Neural cell (in vitro differentiated cells): ENCODE data around the gene CABYR. TPM values are rescaled to one million over a fixed set of nuclear protein-coding genes. Genes with fewer than 3 reads are reported as not detected.

Experiments used
- H2AFZ ChIP-seq: fragments of 200-600, 300-800 bp; sonication (generic), shearing (Covaris generic); 2 replicates; pipeline ENCODE4 v1.6.0; 2014; ENCODE audit warnings: low read depth, mild to moderate bottlenecking, antibody characterized with exemption, low read length, moderate library complexity
- H3F3A ChIP-seq: fragments of 200-600 bp; shearing (Covaris generic); 2 replicates; pipeline ENCODE4 v1.6.1; 2016; ENCODE audit warnings: mild to moderate bottlenecking, moderate library complexity, mixed read lengths, antibody characterized with exemption, low read length; ENCODE audit not compliant: insufficient read depth, poor library complexity, severe bottlenecking
- H3K27ac ChIP-seq: fragments of 200-600, 300-800 bp; sonication (generic), shearing (Covaris generic); 2 replicates; pipeline ENCODE4 v1.5.1; 2014; ENCODE audit warnings: mild to moderate bottlenecking, low read length, moderate library complexity
- H3K27me3 ChIP-seq: fragments of 300-800, 200-600 bp; sonication (generic), shearing (Covaris generic); 2 replicates; pipeline ENCODE4 v1.6.0; 2014; ENCODE audit warnings: mild to moderate bottlenecking, low read depth, low read length, moderate library complexity; ENCODE audit not compliant: insufficient read depth
- H3K36me3 ChIP-seq: fragments of 300-800, 200-600 bp; sonication (generic), shearing (Covaris generic); 2 replicates; pipeline ENCODE4 v1.5.1; 2014; ENCODE audit warnings: mild to moderate bottlenecking, antibody characterized with exemption, low read length, moderate library complexity; ENCODE audit not compliant: insufficient read depth
- H3K4me2 ChIP-seq: fragments of 300-800, 200-600 bp; sonication (generic), shearing (Covaris generic); 2 replicates; pipeline ENCODE4 v1.6.0; 2014; ENCODE audit warnings: mild to moderate bottlenecking, low read length
- H3K4me3 ChIP-seq: fragments of 300-800, 200-600 bp; sonication (generic), shearing (Covaris generic); 2 replicates; pipeline ENCODE4 v1.5.1; 2014; ENCODE audit warnings: mild to moderate bottlenecking, low read length, moderate library complexity
- H3K79me2 ChIP-seq: fragments of 200-600 bp; shearing (Covaris generic); replicated peaks from 2 replicates; pipeline ENCODE4 v1.6.0; 2014; ENCODE audit warnings: mild to moderate bottlenecking, low read length, moderate library complexity; ENCODE audit not compliant: insufficient read depth
- H3K9ac ChIP-seq: fragments of 300-800, 200-600 bp; sonication (generic), shearing (Covaris generic); 2 replicates; pipeline ENCODE4 v1.6.1; 2016; ENCODE audit warnings: mild to moderate bottlenecking, low read length, mixed read lengths
- H3K9me2 ChIP-seq: fragments of 200-600 bp; shearing (Covaris generic); 2 replicates; pipeline ENCODE4 v1.6.1; 2016; ENCODE audit warnings: mild to moderate bottlenecking, low read length, mixed read lengths; ENCODE audit not compliant: insufficient read depth
- H3K9me3 ChIP-seq: fragments of 200-600, 300-800 bp; sonication (generic), shearing (Covaris generic); 2 replicates; pipeline ENCODE4 v1.6.1; 2016; ENCODE audit warnings: mild to moderate bottlenecking, mixed run types, low read length, moderate library complexity, mixed read lengths
- H4K20me1 ChIP-seq: fragments of 200-600 bp; shearing (Covaris generic); 2 replicates; pipeline ENCODE4 v1.6.1; 2016; ENCODE audit warnings: mild to moderate bottlenecking, mixed run types; ENCODE audit not compliant: insufficient read depth
- EP300 ChIP-seq: fragments of 450-650 bp; conservative IDR thresholded peaks from 2 replicates; pipeline ENCODE4 v1.6.1; 2014; ENCODE audit warnings: antibody characterized with exemption, mild to moderate bottlenecking, moderate library complexity; ENCODE audit not compliant: poor library complexity, severe bottlenecking
- EZH2 ChIP-seq: fragments of 200-600, 300-800 bp; shearing (Covaris generic), sonication (generic); IDR thresholded peaks from 2 replicates; pipeline ENCODE4 v1.6.1; 2014; ENCODE audit warnings: antibody characterized with exemption, low read length, borderline replicate concordance, mild to moderate bottlenecking; ENCODE audit not compliant: insufficient read depth, poor library complexity, severe bottlenecking
- MXI1 ChIP-seq: fragments of 450-650 bp; conservative IDR thresholded peaks from 2 replicates; pipeline ENCODE4 v1.6.1; 2014; ENCODE audit warnings: antibody characterized with exemption, mild to moderate bottlenecking; ENCODE audit not compliant: poor library complexity, severe bottlenecking
- POLR2AphosphoS5 ChIP-seq: IDR thresholded peaks from 2 replicates; pipeline ENCODE4 v1.6.1; 2012
- RAD21 ChIP-seq: fragments of 450-650 bp; conservative IDR thresholded peaks from 2 replicates; pipeline ENCODE4 v1.6.1; 2014; ENCODE audit warnings: antibody characterized with exemption, mild to moderate bottlenecking, moderate library complexity
- SMC3 ChIP-seq: fragments of 450-650 bp; conservative IDR thresholded peaks from 2 replicates; pipeline ENCODE4 v1.6.1; 2014; ENCODE audit warnings: antibody characterized with exemption, mild to moderate bottlenecking, moderate library complexity; ENCODE audit not compliant: poor library complexity
- TAF1 ChIP-seq: IDR thresholded peaks from 2 replicates; pipeline ENCODE4 v1.6.1; 2012; ENCODE audit warnings: low read depth
- polyA plus RNA-seq: library from polyadenylated mRNA; depleted of rRNA; stranded (reverse); fragments of >200 nt; gene quantifications from 2 replicates; pipeline ENCODE4 v1.2.3, GENCODE V29; 2014
- TF ChIP-seq, protein P1 (sequence below): fragments of 450-650 bp; IDR thresholded peaks from 2 replicates; pipeline ENCODE4 v1.5.1; 2014; ENCODE audit warnings: antibody characterized with exemption, mild to moderate bottlenecking, moderate library complexity; ENCODE audit not compliant: poor library complexity, severe bottlenecking
- TF ChIP-seq, protein P2 (sequence below): IDR thresholded peaks from 2 replicates; pipeline ENCODE4 v1.6.1; 2012; ENCODE audit warnings: borderline replicate concordance

Gene CABYR
- polyA plus RNA-seq, 1 donor from 2014 or later, result 6.9 TPM

- H3K9me2 ChIP-seq, result no peaks in the 10 kb centered on the region
- no peak overlapping the region for H3K27ac ChIP-seq
- H3K27me3 ChIP-seq, result no peaks in the 10 kb centered on the region
- no peak overlapping the region for H3K9ac ChIP-seq
- no peaks in the 10 kb centered on the region for H3F3A ChIP-seq
- peaks cover 8% of the 10 kb centered on the region for H3K36me3 ChIP-seq
- no peaks in the 10 kb centered on the region for H3K79me2 ChIP-seq
- no peak overlapping the region for H3K4me2 ChIP-seq
- no peaks in the 10 kb centered on the region for H4K20me1 ChIP-seq
- no peaks in the 10 kb centered on the region for H3K9me3 ChIP-seq
- TF ChIP-seq MXI1 (no peak), TAF1 (no peak), EZH2 (no peak), POLR2AphosphoS5 (no peak), SMC3 (no peak), RAD21 (no peak), EP300 (no peak)
- TF ChIP-seq, protein P1, sequence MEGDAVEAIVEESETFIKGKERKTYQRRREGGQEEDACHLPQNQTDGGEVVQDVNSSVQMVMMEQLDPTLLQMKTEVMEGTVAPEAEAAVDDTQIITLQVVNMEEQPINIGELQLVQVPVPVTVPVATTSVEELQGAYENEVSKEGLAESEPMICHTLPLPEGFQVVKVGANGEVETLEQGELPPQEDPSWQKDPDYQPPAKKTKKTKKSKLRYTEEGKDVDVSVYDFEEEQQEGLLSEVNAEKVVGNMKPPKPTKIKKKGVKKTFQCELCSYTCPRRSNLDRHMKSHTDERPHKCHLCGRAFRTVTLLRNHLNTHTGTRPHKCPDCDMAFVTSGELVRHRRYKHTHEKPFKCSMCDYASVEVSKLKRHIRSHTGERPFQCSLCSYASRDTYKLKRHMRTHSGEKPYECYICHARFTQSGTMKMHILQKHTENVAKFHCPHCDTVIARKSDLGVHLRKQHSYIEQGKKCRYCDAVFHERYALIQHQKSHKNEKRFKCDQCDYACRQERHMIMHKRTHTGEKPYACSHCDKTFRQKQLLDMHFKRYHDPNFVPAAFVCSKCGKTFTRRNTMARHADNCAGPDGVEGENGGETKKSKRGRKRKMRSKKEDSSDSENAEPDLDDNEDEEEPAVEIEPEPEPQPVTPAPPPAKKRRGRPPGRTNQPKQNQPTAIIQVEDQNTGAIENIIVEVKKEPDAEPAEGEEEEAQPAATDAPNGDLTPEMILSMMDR, result no peak
- TF ChIP-seq, protein P2, sequence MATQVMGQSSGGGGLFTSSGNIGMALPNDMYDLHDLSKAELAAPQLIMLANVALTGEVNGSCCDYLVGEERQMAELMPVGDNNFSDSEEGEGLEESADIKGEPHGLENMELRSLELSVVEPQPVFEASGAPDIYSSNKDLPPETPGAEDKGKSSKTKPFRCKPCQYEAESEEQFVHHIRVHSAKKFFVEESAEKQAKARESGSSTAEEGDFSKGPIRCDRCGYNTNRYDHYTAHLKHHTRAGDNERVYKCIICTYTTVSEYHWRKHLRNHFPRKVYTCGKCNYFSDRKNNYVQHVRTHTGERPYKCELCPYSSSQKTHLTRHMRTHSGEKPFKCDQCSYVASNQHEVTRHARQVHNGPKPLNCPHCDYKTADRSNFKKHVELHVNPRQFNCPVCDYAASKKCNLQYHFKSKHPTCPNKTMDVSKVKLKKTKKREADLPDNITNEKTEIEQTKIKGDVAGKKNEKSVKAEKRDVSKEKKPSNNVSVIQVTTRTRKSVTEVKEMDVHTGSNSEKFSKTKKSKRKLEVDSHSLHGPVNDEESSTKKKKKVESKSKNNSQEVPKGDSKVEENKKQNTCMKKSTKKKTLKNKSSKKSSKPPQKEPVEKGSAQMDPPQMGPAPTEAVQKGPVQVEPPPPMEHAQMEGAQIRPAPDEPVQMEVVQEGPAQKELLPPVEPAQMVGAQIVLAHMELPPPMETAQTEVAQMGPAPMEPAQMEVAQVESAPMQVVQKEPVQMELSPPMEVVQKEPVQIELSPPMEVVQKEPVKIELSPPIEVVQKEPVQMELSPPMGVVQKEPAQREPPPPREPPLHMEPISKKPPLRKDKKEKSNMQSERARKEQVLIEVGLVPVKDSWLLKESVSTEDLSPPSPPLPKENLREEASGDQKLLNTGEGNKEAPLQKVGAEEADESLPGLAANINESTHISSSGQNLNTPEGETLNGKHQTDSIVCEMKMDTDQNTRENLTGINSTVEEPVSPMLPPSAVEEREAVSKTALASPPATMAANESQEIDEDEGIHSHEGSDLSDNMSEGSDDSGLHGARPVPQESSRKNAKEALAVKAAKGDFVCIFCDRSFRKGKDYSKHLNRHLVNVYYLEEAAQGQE, result no peak
- H3K4me3 ChIP-seq, result no peak overlapping the region
- no peak overlapping the region for H2AFZ ChIP-seq
Observed at GRCh38 chr18:24103320-24104021, 35.4 kb upstream of the CABYR start.

DNA sequence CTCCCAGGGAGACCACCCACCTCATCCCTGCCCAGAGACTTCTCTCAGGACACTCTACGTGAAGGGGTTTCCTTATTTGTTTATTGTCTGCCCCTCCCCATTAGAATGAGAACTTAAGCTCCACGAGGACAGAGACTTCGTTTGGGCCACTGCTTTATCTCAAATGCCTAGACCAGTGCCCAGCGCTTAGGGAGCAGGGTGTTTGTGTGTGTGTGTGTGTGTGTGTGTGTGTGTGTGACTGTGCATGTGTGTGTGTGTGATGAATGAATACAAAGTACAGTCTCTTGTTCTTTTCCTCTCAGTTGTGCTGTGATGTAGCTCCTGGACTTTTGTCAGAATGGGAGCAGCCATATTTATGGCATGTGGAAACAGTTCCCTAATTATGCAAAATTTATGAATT lies 34.4 kb upstream of the CABYR start:
- Histone ChIP-seq H3K36me3 (peaks cover 8% of the 10 kb centered on the region), H3F3A (no peaks in the 10 kb centered on the region), H3K27ac (no peak overlapping the region), H4K20me1 (no peaks in the 10 kb centered on the region), H3K9me2 (no peaks in the 10 kb centered on the region), H3K4me3 (no peak overlapping the region), H3K4me2 (no peak overlapping the region), H3K79me2 (no peaks in the 10 kb centered on the region), H3K9me3 (no peaks in the 10 kb centered on the region), H3K27me3 (no peaks in the 10 kb centered on the region), H3K9ac (no peak overlapping the region), H2AFZ (no peak overlapping the region)
- TF ChIP-seq SMC3, result no peak
- no peak for TF ChIP-seq TAF1
- TF ChIP-seq RAD21, result no peak
- TF ChIP-seq, protein P1, result no peak
- no peak for TF ChIP-seq POLR2AphosphoS5
- no peak for TF ChIP-seq EP300
- no peak for TF ChIP-seq MXI1
- TF ChIP-seq EZH2, result no peak
- TF ChIP-seq, protein P2, result no peak
